HepG2 (cell line): ENCODE results near the gene EPHA10. TPM values are rescaled to one million over a fixed set of nuclear protein-coding genes. Genes with fewer than 3 reads are reported as not detected.

ENCODE experiments used
- AHR ChIP-seq: IDR thresholded peaks from 2 replicates; pipeline ENCODE4 v1.6.1; 2018; ENCODE audit warnings: missing genetic modification reagents, missing compliant biosample characterization
- HNF4A ChIP-seq: sonication (generic); formaldehyde crosslinking; IDR thresholded peaks from 2 replicates; pipeline ENCODE4 v1.4.0; 2020; ENCODE audit warnings: missing genetic modification reagents
- NFE2 ChIP-seq: sonication (generic); formaldehyde crosslinking; IDR thresholded peaks from 2 replicates; pipeline ENCODE4 v1.4.0; 2020; ENCODE audit warnings: missing genetic modification reagents
- NFIC ChIP-seq: IDR thresholded peaks from 2 replicates; pipeline ENCODE4 v1.6.1; 2012; ENCODE audit warnings: mild to moderate bottlenecking, low read length, inconsistent platforms
- PAF1 ChIP-seq: IDR thresholded peaks from 2 replicates; pipeline ENCODE4 v1.6.1; 2016; ENCODE audit warnings: missing genetic modification reagents, missing compliant biosample characterization
- TBL1XR1 ChIP-seq: fragments of 150-350 bp; IDR thresholded peaks from 2 replicates; pipeline ENCODE4 v1.6.1; 2014; ENCODE audit warnings: borderline replicate concordance, low read length; ENCODE audit not compliant: partially characterized antibody
- UBTF ChIP-seq: sonication (generic); formaldehyde crosslinking; IDR thresholded peaks from 2 replicates; pipeline ENCODE4 v1.4.0; 2020; ENCODE audit warnings: mild to moderate bottlenecking, missing genetic modification reagents
- ZBTB34 ChIP-seq: sonication (generic); formaldehyde crosslinking; IDR thresholded peaks from 2 replicates; pipeline ENCODE4 v1.8.0; 2022; ENCODE audit warnings: mild to moderate bottlenecking, missing genetic modification reagents
- ZFP36L1 ChIP-seq: sonication (generic); formaldehyde crosslinking; IDR thresholded peaks from 2 replicates; pipeline ENCODE4 v1.8.0; 2022; ENCODE audit warnings: mild to moderate bottlenecking, missing genetic modification reagents, moderate library complexity
- ZNF12 ChIP-seq: sonication (generic); formaldehyde crosslinking; IDR thresholded peaks from 2 replicates; pipeline ENCODE4 v1.5.0; 2020; ENCODE audit warnings: missing genetic modification reagents
- ZNF343 ChIP-seq: sonication (generic); formaldehyde crosslinking; IDR thresholded peaks from 2 replicates; pipeline ENCODE4 v1.4.0; 2020; ENCODE audit warnings: mild to moderate bottlenecking, missing genetic modification reagents
- polyA plus RNA-seq, 8 experiments: library from polyadenylated mRNA; depleted of rRNA in 3 of 8; stranded (reverse) in 7 of 8; unstranded in 1 of 8; fragments of >200 nt; fragmentation: Illumina TruSeq in 4 of 8; extraction: Trizol in 4 of 8; gene quantifications; 2 replicates each; pipeline versions ENCODE4 v1.2.1 to v1.2.3, GENCODE V29; 2011 to 2016; ENCODE audit warnings: low read depth in 4 of 8, missing spikeins in 1 of 8, mixed read lengths in 1 of 8; ENCODE audit not compliant: insufficient read depth in 1 of 8
- total RNA-seq, 5 experiments: library from RNA; depleted of rRNA; stranded (reverse); fragments of >200 nt; fragmentation: Illumina TruSeq; extraction: Trizol; gene quantifications; 2 replicates each; pipeline ENCODE4 v1.2.3, GENCODE V29; 2016; ENCODE audit warnings: low read depth in 1 of 5
- TF ChIP-seq, protein P1 (sequence below): sonication (generic); formaldehyde crosslinking; IDR thresholded peaks from 2 replicates; pipeline ENCODE4 v1.4.0; 2020; ENCODE audit warnings: mild to moderate bottlenecking, low read depth, missing genetic modification reagents
- TF ChIP-seq, protein P2 (sequence below): sonication (generic); formaldehyde crosslinking; IDR thresholded peaks from 2 replicates; pipeline ENCODE4 v1.4.0; 2020; ENCODE audit warnings: missing genetic modification reagents

Gene EPHA10
- total and polyA plus RNA-seq, 2 of the 13 experiments (the other 11 are each of a cell fraction or from before 2014, with no cell fraction given): 0.11 to 0.58 TPM

GRCh38 chr1:37731312-37732019 lies 33.5 kb downstream of the EPHA10 start (continued):
- TF ChIP-seq ZBTB34 (CRISPR knock-in tag) (no peak), ZFP36L1 (CRISPR knock-in tag) (no peak), NFE2 (CRISPR knock-in tag) (no peak), ZNF343 (CRISPR knock-in tag) (no peak), ZNF12 (CRISPR knock-in tag) (no peak), UBTF (CRISPR knock-in tag) (no peak), PAF1 (CRISPR knock-in tag) (no peak), AHR (no peak), HNF4A (CRISPR knock-in tag) (no peak), TBL1XR1 (no peak), NFIC (no peak)
- TF ChIP-seq, protein P1, sequence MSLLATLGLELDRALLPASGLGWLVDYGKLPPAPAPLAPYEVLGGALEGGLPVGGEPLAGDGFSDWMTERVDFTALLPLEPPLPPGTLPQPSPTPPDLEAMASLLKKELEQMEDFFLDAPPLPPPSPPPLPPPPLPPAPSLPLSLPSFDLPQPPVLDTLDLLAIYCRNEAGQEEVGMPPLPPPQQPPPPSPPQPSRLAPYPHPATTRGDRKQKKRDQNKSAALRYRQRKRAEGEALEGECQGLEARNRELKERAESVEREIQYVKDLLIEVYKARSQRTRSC: no peak
- TF ChIP-seq, protein P2, sequence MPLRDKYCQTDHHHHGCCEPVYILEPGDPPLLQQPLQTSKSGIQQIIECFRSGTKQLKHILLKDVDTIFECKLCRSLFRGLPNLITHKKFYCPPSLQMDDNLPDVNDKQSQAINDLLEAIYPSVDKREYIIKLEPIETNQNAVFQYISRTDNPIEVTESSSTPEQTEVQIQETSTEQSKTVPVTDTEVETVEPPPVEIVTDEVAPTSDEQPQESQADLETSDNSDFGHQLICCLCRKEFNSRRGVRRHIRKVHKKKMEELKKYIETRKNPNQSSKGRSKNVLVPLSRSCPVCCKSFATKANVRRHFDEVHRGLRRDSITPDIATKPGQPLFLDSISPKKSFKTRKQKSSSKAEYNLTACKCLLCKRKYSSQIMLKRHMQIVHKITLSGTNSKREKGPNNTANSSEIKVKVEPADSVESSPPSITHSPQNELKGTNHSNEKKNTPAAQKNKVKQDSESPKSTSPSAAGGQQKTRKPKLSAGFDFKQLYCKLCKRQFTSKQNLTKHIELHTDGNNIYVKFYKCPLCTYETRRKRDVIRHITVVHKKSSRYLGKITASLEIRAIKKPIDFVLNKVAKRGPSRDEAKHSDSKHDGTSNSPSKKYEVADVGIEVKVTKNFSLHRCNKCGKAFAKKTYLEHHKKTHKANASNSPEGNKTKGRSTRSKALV (CRISPR knock-in tag): no peak
- TF ChIP-seq, all 625 proteins: peak for 0
